Nephron (organoid): ENCODE results near the gene CLIP3.

Experiments used
- H3K27ac Mint-ChIP-seq, 3 experiments: 2 replicates each; pipeline ENCODE4 v1.8.0; 2020; ENCODE audit warnings: mixed read lengths in 3 of 3, mild to moderate bottlenecking in 2 of 3, moderate library complexity in 1 of 3
- H3K27me3 Mint-ChIP-seq: 2 replicates; pipeline ENCODE4 v1.8.0; 2021; ENCODE audit warnings: low read depth, mild to moderate bottlenecking, moderate library complexity, mixed read lengths
- H3K36me3 Mint-ChIP-seq: 2 replicates; pipeline ENCODE4 v1.8.0; 2020; ENCODE audit warnings: low read depth, mixed read lengths
- H3K4me1 Mint-ChIP-seq: 2 replicates; pipeline ENCODE4 v1.8.0; 2020; ENCODE audit warnings: mixed read lengths
- H3K4me3 Mint-ChIP-seq, 3 experiments: 2 replicates each; pipeline ENCODE4 v1.8.0; 2020; ENCODE audit warnings: mild to moderate bottlenecking in 3 of 3, mixed read lengths in 3 of 3, moderate library complexity in 2 of 3
- H3K9me3 Mint-ChIP-seq: 2 replicates; pipeline ENCODE4 v1.8.0; 2020; ENCODE audit warnings: mixed read lengths
- TF ChIP-seq, protein P1 (sequence below), 3 experiments: fragments of 200-600 bp; sonication (generic); IDR thresholded peaks; one replicate each; pipeline ENCODE4 v1.5.0; 2021; ENCODE audit warnings: antibody characterized with exemption in 3 of 3; ENCODE audit not compliant: unreplicated experiment in 3 of 3

CLIP3 gene

DNA sequence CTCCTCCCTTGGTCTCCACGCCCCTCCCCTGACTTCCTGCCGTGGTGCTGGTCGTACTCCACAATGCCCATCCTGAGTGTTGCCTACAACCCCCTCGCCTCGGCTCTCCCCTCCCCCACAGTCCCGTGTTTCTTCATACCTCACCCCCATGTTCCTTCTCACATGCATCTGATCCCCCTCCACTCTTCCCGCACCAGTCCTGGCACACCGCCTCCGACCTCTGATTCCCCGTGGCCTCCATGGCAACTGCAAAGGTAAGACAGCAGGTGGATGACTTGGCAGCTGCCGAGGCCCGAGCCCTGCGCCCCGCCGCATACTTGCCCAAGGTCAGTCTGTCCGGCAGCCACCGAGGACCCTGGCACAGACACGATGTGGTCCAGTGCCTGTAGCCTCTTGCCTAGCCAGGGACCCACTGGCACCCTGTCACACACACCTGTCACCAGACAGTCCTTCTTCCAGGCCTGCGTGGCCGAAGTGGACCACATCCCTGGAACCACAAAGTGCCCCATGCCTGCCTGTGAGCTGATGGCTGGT, 53.8 kb downstream of the CLIP3 start:
- H3K27me3 Mint-ChIP-seq = peaks cover 40% of the 10 kb centered on the region
- no peak overlapping the region for H3K4me3 Mint-ChIP-seq
- H3K36me3 Mint-ChIP-seq = no peaks in the 10 kb centered on the region
- TF ChIP-seq, protein P1, sequence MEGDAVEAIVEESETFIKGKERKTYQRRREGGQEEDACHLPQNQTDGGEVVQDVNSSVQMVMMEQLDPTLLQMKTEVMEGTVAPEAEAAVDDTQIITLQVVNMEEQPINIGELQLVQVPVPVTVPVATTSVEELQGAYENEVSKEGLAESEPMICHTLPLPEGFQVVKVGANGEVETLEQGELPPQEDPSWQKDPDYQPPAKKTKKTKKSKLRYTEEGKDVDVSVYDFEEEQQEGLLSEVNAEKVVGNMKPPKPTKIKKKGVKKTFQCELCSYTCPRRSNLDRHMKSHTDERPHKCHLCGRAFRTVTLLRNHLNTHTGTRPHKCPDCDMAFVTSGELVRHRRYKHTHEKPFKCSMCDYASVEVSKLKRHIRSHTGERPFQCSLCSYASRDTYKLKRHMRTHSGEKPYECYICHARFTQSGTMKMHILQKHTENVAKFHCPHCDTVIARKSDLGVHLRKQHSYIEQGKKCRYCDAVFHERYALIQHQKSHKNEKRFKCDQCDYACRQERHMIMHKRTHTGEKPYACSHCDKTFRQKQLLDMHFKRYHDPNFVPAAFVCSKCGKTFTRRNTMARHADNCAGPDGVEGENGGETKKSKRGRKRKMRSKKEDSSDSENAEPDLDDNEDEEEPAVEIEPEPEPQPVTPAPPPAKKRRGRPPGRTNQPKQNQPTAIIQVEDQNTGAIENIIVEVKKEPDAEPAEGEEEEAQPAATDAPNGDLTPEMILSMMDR (IDR thresholded peaks at IDR 0.05; ENCODE audit: unreplicated experiment in 3 of 3) = no peak
- H3K9me3 Mint-ChIP-seq = no peaks in the 10 kb centered on the region
- H3K27ac Mint-ChIP-seq = no peak overlapping the region
- no peaks in the 10 kb centered on the region for H3K4me1 Mint-ChIP-seq

DNA sequence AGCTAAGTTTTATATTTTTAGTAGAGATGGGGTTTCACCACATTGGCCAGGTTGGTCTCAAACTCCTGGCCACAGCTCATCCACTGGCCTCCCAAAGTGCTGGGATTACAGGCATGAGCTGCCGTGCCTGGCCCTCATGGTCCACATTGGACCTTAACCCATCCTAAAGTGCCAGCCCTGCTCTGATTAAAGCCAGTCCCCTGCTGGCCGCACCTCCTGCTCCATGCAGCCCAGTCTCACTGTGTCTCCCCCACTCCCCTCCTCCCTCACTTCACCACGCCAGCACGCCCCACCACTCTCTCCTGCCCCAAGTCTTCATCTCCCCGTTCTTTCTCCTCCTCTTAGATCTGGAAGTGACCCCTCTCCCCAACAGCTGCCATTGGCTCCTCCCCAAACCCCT, 54.4 kb downstream of the CLIP3 start:
- Mint-ChIP-seq H3K27ac (no peak overlapping the region), H3K4me3 (no peak overlapping the region), H3K4me1 (no peaks in the 10 kb centered on the region), H3K9me3 (no peaks in the 10 kb centered on the region), H3K27me3 (peaks cover 33% of the 10 kb centered on the region), H3K36me3 (no peaks in the 10 kb centered on the region)
- TF ChIP-seq, protein P1 (IDR thresholded peaks at IDR 0.05; ENCODE audit: unreplicated experiment in 3 of 3) = no peak

DNA sequence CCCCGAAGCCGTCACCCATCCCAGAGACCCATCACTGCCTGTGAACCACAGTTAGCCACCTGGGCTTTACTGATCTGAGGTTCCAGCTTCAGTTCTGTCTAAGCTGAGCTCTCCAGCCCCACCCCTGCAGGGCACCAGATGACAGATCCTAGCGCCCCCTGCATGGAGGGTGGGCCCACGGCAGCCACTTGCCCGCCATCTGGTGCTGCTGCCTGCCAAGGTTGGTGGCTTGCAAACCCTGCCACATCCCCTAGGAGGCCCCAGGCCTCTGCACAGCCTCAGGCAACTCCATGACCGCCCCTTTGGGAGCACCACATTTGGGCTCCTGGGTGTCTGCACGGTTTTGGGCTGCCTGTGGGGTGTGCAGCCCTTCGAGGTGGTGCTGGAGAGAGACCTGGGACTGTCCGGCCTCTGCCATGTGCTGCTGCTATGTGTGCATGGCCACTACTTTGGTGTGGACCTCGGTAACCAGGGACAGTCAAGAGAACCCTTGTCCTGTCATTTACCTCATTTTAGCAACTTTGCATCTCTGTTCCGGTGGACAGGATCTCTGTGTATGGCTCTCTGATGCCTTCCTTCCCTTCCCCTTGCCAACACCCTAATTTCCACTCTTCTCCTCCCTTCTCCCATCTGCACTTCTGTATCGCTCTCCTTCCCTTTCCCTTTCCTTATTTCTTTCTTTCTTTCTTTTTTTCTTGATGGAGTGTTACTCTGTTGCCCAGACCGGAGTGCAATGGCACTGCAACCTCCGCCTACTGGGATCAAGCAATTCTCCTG, 55.0 kb downstream of the CLIP3 start:
- TF ChIP-seq, protein P1 (IDR thresholded peaks at IDR 0.05; ENCODE audit: unreplicated experiment in 3 of 3) = no peak
- Mint-ChIP-seq H3K27me3 (peaks cover 29% of the 10 kb centered on the region), H3K9me3 (no peaks in the 10 kb centered on the region)

DNA sequence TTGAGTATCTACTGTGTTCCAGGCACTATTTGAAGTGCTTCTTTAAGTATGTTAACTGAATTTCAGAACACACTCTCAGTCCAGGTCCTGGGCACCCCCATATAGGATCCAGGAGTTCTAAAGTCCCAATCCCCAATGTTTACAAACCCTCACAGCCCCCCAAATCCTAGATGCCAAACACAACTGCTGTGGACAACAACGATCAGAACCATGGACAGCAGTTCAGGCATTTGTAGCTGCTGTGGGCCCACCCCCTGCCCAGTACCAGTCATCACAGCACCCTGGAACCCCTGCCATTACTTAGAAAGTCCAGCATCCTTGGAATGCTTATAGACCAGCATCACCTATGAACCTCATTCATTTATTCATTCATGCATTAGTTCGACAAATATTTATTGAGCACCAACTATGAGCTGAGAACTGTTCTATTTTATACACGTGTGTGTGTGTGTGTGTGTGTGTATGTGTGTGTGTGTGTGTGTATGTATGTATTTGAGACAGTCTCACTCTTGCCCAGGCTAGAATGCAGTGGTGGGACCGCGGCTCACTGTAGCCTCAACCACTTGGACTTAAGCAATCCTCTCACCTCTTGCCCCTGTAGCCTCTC, 57.0 kb downstream of the CLIP3 start:
- Mint-ChIP-seq H3K4me1 (no peaks in the 10 kb centered on the region), H3K36me3 (no peaks in the 10 kb centered on the region), H3K4me3 (no peak overlapping the region), H3K27me3 (peaks cover 18% of the 10 kb centered on the region), H3K27ac (no peak overlapping the region), H3K9me3 (no peaks in the 10 kb centered on the region)
- TF ChIP-seq, protein P1 (IDR thresholded peaks at IDR 0.05; ENCODE audit: unreplicated experiment in 3 of 3) = no peak

More for the DNA sequence above, 55.0 kb downstream of the CLIP3 start:
- no peak overlapping the region for H3K27ac Mint-ChIP-seq
- H3K36me3 Mint-ChIP-seq = no peaks in the 10 kb centered on the region
- H3K4me3 Mint-ChIP-seq = no peak overlapping the region
- H3K4me1 Mint-ChIP-seq = no peaks in the 10 kb centered on the region

DNA sequence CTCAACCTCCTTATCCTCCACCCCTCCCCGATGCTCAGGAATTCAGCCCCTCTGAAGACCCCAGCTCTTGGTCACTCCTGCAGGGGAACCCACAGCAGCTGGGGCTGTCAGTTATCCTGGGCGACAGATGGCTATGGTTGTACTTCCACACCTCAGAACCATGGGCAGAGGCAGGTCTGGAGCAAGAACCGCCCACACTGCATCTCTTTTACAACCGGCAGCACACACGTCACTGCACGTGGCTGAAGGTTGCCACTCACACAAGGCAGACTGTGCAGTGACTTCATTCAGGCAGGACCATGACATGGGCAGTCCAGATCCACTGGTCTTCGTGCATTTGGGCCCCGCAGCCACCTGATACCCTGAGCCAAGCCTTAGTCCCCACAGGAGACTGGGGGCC, 59.2 kb downstream of the CLIP3 start:
- H3K27me3 Mint-ChIP-seq = peaks cover 23% of the 10 kb centered on the region
- TF ChIP-seq, protein P1 (IDR thresholded peaks at IDR 0.05; ENCODE audit: unreplicated experiment in 3 of 3) = no peak
- no peak overlapping the region for H3K27ac Mint-ChIP-seq
- no peaks in the 10 kb centered on the region for H3K4me1 Mint-ChIP-seq
- no peak overlapping the region for H3K4me3 Mint-ChIP-seq
- no peaks in the 10 kb centered on the region for H3K9me3 Mint-ChIP-seq
- no peaks in the 10 kb centered on the region for H3K36me3 Mint-ChIP-seq
